RWPE2 (cell line): Measurements from ENCODE around the gene CST8.

ENCODE experiments used
- ATAC-seq: fragments of 200-7000 bp; cut with Tn5 transposase; 3 replicates; pipeline ENCODE4 v1.9.1; 2021; ENCODE audit warnings: low read depth
- DNase-seq: peaks from one replicate; pipeline ENCODE4 v3.0.0-alpha.2; 2020; ENCODE audit warnings: low spot score
- H3K27ac ChIP-seq: fragments of 450-650 bp; 2 replicates; pipeline ENCODE4 v1.5.1; 2017; ENCODE audit warnings: mild to moderate bottlenecking; ENCODE audit not compliant: poor library complexity, severe bottlenecking
- H3K27me3 ChIP-seq: fragments of 250-450 bp; sonication (Bioruptor Pico); 2 replicates; pipeline ENCODE4 v1.5.1; 2021; ENCODE audit warnings: mild to moderate bottlenecking, moderate library complexity; ENCODE audit not compliant: insufficient read depth, poor library complexity, severe bottlenecking
- H3K36me3 ChIP-seq: fragments of 250-450 bp; sonication (Bioruptor Pico); 2 replicates; pipeline ENCODE4 v1.5.1; 2020; ENCODE audit warnings: low read depth, mild to moderate bottlenecking, moderate library complexity
- H3K4me1 ChIP-seq: fragments of 250-450 bp; sonication (Bioruptor Pico); 2 replicates; pipeline ENCODE4 v1.5.1; 2021; ENCODE audit warnings: mild to moderate bottlenecking, moderate library complexity; ENCODE audit not compliant: insufficient read depth, poor library complexity, severe bottlenecking
- H3K4me3 ChIP-seq: fragments of 250-450 bp; sonication (Bioruptor Pico); 2 replicates; pipeline ENCODE4 v1.5.1; 2021; ENCODE audit warnings: mild to moderate bottlenecking, moderate library complexity; ENCODE audit not compliant: severe bottlenecking
- H3K9me3 ChIP-seq: fragments of 250-450 bp; sonication (Bioruptor Pico); 2 replicates; pipeline ENCODE4 v1.5.1; 2021; ENCODE audit warnings: mild to moderate bottlenecking, moderate library complexity; ENCODE audit not compliant: severe bottlenecking
- CTCF ChIP-seq: fragments of 450-650 bp; IDR thresholded peaks from one replicate; pipeline ENCODE4 v1.5.1; 2017; ENCODE audit warnings: mild to moderate bottlenecking, moderate library complexity; ENCODE audit not compliant: poor library complexity, severe bottlenecking

The CST8 gene

DNA sequence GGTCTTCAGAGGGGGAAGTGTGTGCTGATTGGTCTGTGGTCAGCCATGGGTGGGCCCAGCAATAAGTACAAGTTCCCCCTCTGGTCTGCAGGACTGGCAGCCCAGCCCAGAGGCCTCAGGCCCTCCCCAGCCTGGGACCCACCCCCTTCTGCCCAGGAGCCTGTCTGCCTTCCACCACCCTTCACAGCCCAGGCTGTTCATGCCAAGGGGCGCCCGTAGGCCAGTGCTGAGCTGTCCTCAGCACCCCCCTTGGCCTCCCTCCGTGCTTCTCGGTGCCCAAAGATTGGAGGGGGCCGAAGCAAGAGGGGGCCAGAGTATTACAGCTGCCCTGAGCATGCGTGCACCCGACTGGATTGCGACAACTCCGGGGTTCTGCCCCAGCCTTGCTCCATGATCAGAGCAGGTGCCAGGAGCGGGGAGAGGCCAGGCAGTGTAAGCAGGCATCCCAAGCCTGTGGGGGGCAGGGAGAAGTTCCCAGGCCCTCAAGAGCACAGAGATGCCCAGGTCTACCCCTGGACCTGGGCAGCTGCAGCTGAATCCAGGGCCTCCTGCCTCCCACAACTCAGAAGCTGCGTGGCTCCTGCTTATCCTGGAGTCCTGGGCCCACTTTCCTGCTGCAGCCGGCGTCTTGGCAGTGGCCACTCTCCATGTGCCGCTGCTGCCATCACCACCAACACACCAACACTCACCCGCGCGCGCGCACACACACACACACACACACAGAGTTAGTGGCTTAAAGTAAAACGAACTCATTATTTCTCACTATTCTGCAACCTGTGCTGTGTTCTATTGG, 44.1 kb downstream of the CST8 start:
- Histone ChIP-seq H3K27me3 (no peaks in the 10 kb centered on the region), H3K27ac (no peak overlapping the region), H3K4me1 (no peaks in the 10 kb centered on the region), H3K9me3 (no peaks in the 10 kb centered on the region), H3K36me3 (no peaks in the 10 kb centered on the region), H3K4me3 (no peak overlapping the region)
- no peak for ATAC-seq
- TF ChIP-seq CTCF = no peak
- no peak for DNase-seq

DNA sequence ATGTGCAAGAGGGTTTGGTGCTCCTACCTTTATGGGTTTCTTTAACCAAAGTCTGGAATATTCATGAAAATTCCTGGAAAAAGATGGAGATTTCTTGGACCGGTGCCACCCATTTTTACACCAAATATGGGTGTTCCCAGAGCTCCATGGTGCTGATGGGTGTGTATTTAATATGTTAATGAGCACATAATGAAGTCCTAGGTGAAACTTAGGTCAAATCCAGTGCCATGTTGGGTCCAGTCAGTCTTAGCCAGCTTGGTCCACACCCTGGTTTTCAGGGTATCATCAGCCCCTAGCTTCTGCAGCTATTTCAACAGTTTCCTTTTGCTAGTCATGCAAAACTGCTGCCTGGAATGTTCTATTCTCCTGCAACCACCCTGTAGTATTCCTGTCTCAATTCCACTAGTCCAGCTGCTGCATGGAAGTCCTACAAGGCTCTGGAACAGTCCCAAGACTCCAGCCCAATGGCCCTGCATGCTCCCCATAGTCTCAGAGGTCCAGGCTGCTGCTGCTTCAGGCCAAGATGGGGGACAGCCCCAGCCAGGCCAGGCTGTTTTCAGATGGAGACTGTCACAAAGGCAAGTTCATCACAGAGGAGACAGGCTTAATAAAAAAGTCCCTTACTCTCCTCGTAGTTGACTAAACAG, 45.5 kb downstream of the CST8 start:
- ATAC-seq = no peak
- no peak for TF ChIP-seq CTCF

DNA sequence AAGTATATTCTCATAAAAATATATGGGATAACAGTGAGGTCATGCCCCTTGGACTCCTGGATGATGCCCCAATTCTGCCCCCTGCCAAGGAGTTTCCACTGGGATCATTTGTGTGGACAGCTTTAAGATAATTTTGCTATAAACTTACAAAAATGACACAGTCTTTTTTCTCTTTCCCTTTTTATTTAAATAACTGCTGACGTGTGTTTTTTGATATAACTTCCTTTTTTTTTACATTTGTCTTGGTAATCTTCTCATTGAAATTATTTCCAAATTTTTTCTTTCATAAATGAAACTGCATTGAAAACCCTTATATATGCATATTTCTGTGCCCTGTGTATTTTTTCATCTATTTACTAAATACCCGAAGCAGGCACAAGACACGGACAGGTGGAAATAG, 46.1 kb downstream of the CST8 start:
- ATAC-seq = no peak
- no peaks in the 10 kb centered on the region for H3K9me3 ChIP-seq
- H3K4me3 ChIP-seq = no peak overlapping the region
- H3K27me3 ChIP-seq = no peaks in the 10 kb centered on the region
- peaks cover 17% of the 10 kb centered on the region for H3K4me1 ChIP-seq
- no peak for TF ChIP-seq CTCF
- H3K27ac ChIP-seq = no peak overlapping the region
- DNase-seq = no peak
- no peaks in the 10 kb centered on the region for H3K36me3 ChIP-seq

More for the DNA sequence above, 45.5 kb downstream of the CST8 start:
- H3K36me3 ChIP-seq = no peaks in the 10 kb centered on the region
- no peak for DNase-seq
- H3K4me1 ChIP-seq = peaks cover 12% of the 10 kb centered on the region
- H3K27ac ChIP-seq = no peak overlapping the region
- no peak overlapping the region for H3K4me3 ChIP-seq
- no peaks in the 10 kb centered on the region for H3K9me3 ChIP-seq
- H3K27me3 ChIP-seq = no peaks in the 10 kb centered on the region

DNA sequence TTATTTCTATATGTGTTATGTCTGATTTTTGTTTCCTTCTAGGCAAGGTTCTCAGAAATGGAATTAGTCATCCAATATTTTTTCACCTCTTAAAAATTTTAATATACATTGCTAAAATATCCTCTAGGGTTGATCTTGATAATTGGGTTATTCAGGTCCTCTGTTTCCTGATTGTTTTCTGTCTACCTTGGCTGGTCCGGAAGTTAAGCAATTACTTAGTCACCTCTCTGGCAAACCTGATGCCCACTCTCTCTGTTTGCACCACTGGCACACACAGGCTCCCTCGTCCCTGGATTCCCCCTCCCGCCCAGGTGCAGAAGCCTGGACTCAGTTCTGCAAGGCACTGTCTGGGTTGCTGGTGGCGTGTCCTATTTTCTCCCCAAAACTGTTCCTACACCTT, 49.7 kb downstream of the CST8 start:
- no peak overlapping the region for H3K4me3 ChIP-seq
- H3K27ac ChIP-seq = peak overlapping the region; percentile 55
- no peaks in the 10 kb centered on the region for H3K9me3 ChIP-seq
- no peak for DNase-seq
- no peaks in the 10 kb centered on the region for H3K36me3 ChIP-seq
- no peaks in the 10 kb centered on the region for H3K27me3 ChIP-seq
- H3K4me1 ChIP-seq = peaks cover 17% of the 10 kb centered on the region
- ATAC-seq = peak; percentile 88
- TF ChIP-seq CTCF = no peak

GRCh38 chr20:23541330-23541729, 50.4 kb downstream of the CST8 start:
- H3K4me3 ChIP-seq = no peak overlapping the region
- no peaks in the 10 kb centered on the region for H3K36me3 ChIP-seq
- peaks cover 17% of the 10 kb centered on the region for H3K4me1 ChIP-seq
- no peaks in the 10 kb centered on the region for H3K9me3 ChIP-seq
- DNase-seq (no peak), ATAC-seq (peak; percentile 92)
- H3K27me3 ChIP-seq = no peaks in the 10 kb centered on the region
- TF ChIP-seq CTCF = no peak
- peak overlapping the region; percentile 55 for H3K27ac ChIP-seq
